Astrocyte of the spinal cord (primary cell): Measurements from ENCODE around the gene HERPUD1.

Experiments used
- DNase-seq: peaks from one replicate; pipeline ENCODE4 v3.0.0; 2011; ENCODE audit warnings: low read depth, low spot score
- H3K4me3 ChIP-seq: 2 replicates; pipeline ENCODE4 v1.5.1; 2011; ENCODE audit warnings: low read depth, mild to moderate bottlenecking, low read length, moderate library complexity
- in situ Hi-C: cut with HindIII; loops from 2 replicates; pipeline ENCODE4 v1.10.0; 2017; ENCODE audit warnings: low sequenced_read_pairs
- TF ChIP-seq, protein P1 (sequence below): IDR thresholded peaks from 2 replicates; pipeline ENCODE4 v1.5.1; 2012; ENCODE audit warnings: low read depth, mild to moderate bottlenecking, low read length, inconsistent platforms

The HERPUD1 gene

DNA sequence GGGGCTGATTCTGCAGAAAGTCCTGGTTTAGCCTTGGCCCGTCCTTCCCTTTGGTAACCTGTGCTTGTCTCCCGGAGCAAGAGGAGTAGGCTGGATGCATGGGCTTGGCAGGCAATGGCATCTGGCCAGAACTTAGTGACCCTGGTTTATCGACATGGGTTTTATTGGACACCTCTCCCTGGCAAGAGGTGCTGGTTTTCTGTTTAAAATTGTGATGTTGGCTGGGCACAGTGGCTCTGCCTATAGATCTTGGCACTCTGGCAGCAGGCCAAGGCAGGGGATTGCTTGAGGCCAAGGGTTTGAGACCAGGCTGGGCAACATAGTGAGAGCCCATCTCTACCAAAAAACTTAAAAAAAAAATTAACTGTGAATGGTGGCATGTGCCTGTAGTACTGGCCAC is 35.7 kb upstream of the HERPUD1 start:
- in situ Hi-C loops: no loop called here
- H3K4me3 ChIP-seq: no peak overlapping the region
- TF ChIP-seq, protein P1, sequence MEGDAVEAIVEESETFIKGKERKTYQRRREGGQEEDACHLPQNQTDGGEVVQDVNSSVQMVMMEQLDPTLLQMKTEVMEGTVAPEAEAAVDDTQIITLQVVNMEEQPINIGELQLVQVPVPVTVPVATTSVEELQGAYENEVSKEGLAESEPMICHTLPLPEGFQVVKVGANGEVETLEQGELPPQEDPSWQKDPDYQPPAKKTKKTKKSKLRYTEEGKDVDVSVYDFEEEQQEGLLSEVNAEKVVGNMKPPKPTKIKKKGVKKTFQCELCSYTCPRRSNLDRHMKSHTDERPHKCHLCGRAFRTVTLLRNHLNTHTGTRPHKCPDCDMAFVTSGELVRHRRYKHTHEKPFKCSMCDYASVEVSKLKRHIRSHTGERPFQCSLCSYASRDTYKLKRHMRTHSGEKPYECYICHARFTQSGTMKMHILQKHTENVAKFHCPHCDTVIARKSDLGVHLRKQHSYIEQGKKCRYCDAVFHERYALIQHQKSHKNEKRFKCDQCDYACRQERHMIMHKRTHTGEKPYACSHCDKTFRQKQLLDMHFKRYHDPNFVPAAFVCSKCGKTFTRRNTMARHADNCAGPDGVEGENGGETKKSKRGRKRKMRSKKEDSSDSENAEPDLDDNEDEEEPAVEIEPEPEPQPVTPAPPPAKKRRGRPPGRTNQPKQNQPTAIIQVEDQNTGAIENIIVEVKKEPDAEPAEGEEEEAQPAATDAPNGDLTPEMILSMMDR: no peak
- DNase-seq: no peak

GRCh38 chr16:56897026-56897799 is 34.7 kb upstream of the HERPUD1 start:
- DNase-seq: no peak
- H3K4me3 ChIP-seq: no peak overlapping the region
- in situ Hi-C loops: no loop called here
- TF ChIP-seq, protein P1: no peak

- in situ Hi-C loops: no loop called here
- TF ChIP-seq, protein P1: no peak
- H3K4me3 ChIP-seq: no peak overlapping the region
- no peak for DNase-seq
Observed at GRCh38 chr16:56898847-56899246, 33.1 kb upstream of the HERPUD1 start.

GRCh38 chr16:56903866-56904265 is 28.1 kb upstream of the HERPUD1 start:
- TF ChIP-seq, protein P1: no peak
- in situ Hi-C loops: no loop called here
- no peak for DNase-seq
- no peak overlapping the region for H3K4me3 ChIP-seq

GRCh38 chr16:56907401-56907800 is 24.5 kb upstream of the HERPUD1 start:
- in situ Hi-C loops: no loop called here
- no peak for DNase-seq
- TF ChIP-seq, protein P1: no peak
- H3K4me3 ChIP-seq: no peak overlapping the region

GRCh38 chr16:56909527-56909979 is 22.4 kb upstream of the HERPUD1 start:
- DNase-seq: no peak
- no peak overlapping the region for H3K4me3 ChIP-seq
- TF ChIP-seq, protein P1: no peak
- in situ Hi-C loops: no loop called here
